GM12878 (cell line): ENCODE results near the gene NR6A1. TPM values are rescaled to one million over a fixed set of nuclear protein-coding genes. Genes with fewer than 3 reads are reported as not detected.

ENCODE experiments used
- ATAC-seq: fragments of 200-7000 bp; cut with Tn5 transposase; 3 replicates; pipeline ENCODE4 v1.9.1; 2020; ENCODE audit warnings: mild to moderate bottlenecking, moderate library complexity
- BruUV-seq: library from RNA; stranded (reverse); fragments of 400-500 nt; replicated peaks from 2 replicates; lab custom pipeline; 2021; lab: Mats Ljungman, UMichigan
- CTCF ChIA-PET: fragments of 300-600 bp; sonication (Branson Sonifier 250); formaldehyde crosslinking; extraction: SDS; loops from one replicate; lab custom pipeline; 2021; ENCODE audit warnings: inconsistent platforms; lab: Yijun Ruan, JAX
- POLR2A ChIA-PET: fragments of 350-600 bp; formaldehyde crosslinking; extraction: SDS; loops from one replicate; lab custom pipeline; 2021; ENCODE audit warnings: inconsistent platforms; lab: Charles Lee
- RAD21 ChIA-PET: fragments of 300-600 bp; sonication (Branson Sonifier 250); formaldehyde crosslinking; loops from one replicate; lab custom pipeline; 2023; ENCODE audit warnings: antibody characterized with exemption; ENCODE audit not compliant: unreplicated experiment; lab: Charles Lee
- SMC1A ChIA-PET: fragments of 300-600 bp; sonication (Branson Sonifier 250); formaldehyde crosslinking; loops from one replicate; lab custom pipeline; 2023; ENCODE audit not compliant: unreplicated experiment, uncharacterized antibody; lab: Charles Lee
- DNase-seq: peaks from one replicate; pipeline ENCODE4 v3.0.0-alpha.2; 2011; ENCODE audit warnings: low read depth, low spot score
- FAIRE-seq: peaks from 3 replicates; lab custom pipeline; 2011; peaks lifted over from hg19 to GRCh38; lab: Jason Lieb, UNC
- H2AFZ ChIP-seq: 2 replicates; pipeline ENCODE4 v1.6.0; 2011; ENCODE audit warnings: low read depth, low read length, control low read depth; ENCODE audit not compliant: control insufficient read depth
- H3K27ac ChIP-seq: 2 replicates; pipeline ENCODE4 v1.5.1; 2011; ENCODE audit warnings: control low read depth; ENCODE audit not compliant: control insufficient read depth, insufficient read depth
- H3K27me3 ChIP-seq, 2 experiments: replicated peaks in 1 of 2; 2 replicates each; pipeline versions ENCODE4 v1.6.0 to v1.6.1; 2011; ENCODE audit warnings: low read length in 1 of 2; ENCODE audit not compliant: control insufficient read depth in 2 of 2, insufficient read depth in 2 of 2
- H3K36me3 ChIP-seq, 2 experiments: 2 replicates each; pipeline ENCODE4 v1.5.1; 2011; ENCODE audit warnings: low read length in 1 of 2; ENCODE audit not compliant: control insufficient read depth in 2 of 2, insufficient read depth in 2 of 2
- H3K4me1 ChIP-seq: 2 replicates; pipeline ENCODE4 v1.6.1; 2011; ENCODE audit warnings: mild to moderate bottlenecking, low read length, moderate library complexity, mixed read lengths; ENCODE audit not compliant: control insufficient read depth, insufficient read depth
- H3K4me2 ChIP-seq: 2 replicates; pipeline ENCODE4 v1.6.0; 2011; ENCODE audit warnings: control low read depth; ENCODE audit not compliant: control insufficient read depth, insufficient read depth
- H3K4me3 ChIP-seq: fragments of 200-600 bp; sonication (generic); 2 replicates; pipeline ENCODE4 v1.5.1; 2016
- H3K79me2 ChIP-seq: 2 replicates; pipeline ENCODE4 v1.6.0; 2011; ENCODE audit warnings: low read length; ENCODE audit not compliant: control insufficient read depth, insufficient read depth
- H3K9ac ChIP-seq: 2 replicates; pipeline ENCODE4 v1.8.0; 2011; ENCODE audit warnings: low read length, control low read depth, mixed read lengths; ENCODE audit not compliant: control insufficient read depth, insufficient read depth
- H3K9me3 ChIP-seq: replicated peaks from 3 replicates; pipeline ENCODE4 v1.5.1; 2011; ENCODE audit warnings: mild to moderate bottlenecking, low read length; ENCODE audit not compliant: control insufficient read depth, insufficient read depth
- H4K20me1 ChIP-seq: 2 replicates; pipeline ENCODE4 v1.6.0; 2011; ENCODE audit not compliant: control insufficient read depth, insufficient read depth
- ATF7 ChIP-seq: fragments of 450-650 bp; IDR thresholded peaks from 2 replicates; pipeline ENCODE4 v1.6.1; 2016; ENCODE audit warnings: low read depth, mild to moderate bottlenecking
- CHD2 ChIP-seq: IDR thresholded peaks from 2 replicates; pipeline ENCODE4 v1.6.1; 2011; ENCODE audit warnings: low read depth, low read length, improper control_type of control experiment, borderline replicate concordance
- IRF4 ChIP-seq: IDR thresholded peaks from 2 replicates; pipeline ENCODE4 v1.6.1; 2011; ENCODE audit warnings: low read depth, low read length
- POLR2AphosphoS2 ChIP-seq: IDR thresholded peaks from 2 replicates; pipeline ENCODE4 v1.6.1; 2011; ENCODE audit warnings: low read depth, mild to moderate bottlenecking, low read length, improper control_type of control experiment, moderate library complexity
- RUNX3 ChIP-seq: IDR thresholded peaks from 2 replicates; pipeline ENCODE4 v1.6.1; 2012; ENCODE audit warnings: low read length, inconsistent platforms
- SPI1 ChIP-seq: IDR thresholded peaks from 2 replicates; pipeline ENCODE4 v1.6.1; 2011; ENCODE audit warnings: low read depth, mild to moderate bottlenecking, low read length, moderate library complexity, borderline replicate concordance; ENCODE audit not compliant: insufficient read depth
- ZNF384 ChIP-seq: IDR thresholded peaks from 2 replicates; pipeline ENCODE4 v1.6.1; 2012; ENCODE audit warnings: low read depth, mild to moderate bottlenecking, low read length, improper control_type of control experiment, borderline replicate concordance
- WGBS: methylation state at CpG from one replicate; pipeline ENCODE4 v1.1.6; 2016; ENCODE audit warnings: low lambda C conversion rate; ENCODE audit not compliant: insufficient replicate concordance, insufficient coverage; ENCODE audit errors: missing lambda C conversion rate; 5-methylcytosine and 5-hydroxymethylcytosine counted together
- in situ Hi-C: fragments of 300-500 bp; cut with MboI; formaldehyde crosslinking; loops from 9 replicates; pipeline ENCODE4 v1.14.3; 2018; ENCODE audit warnings: mixed read lengths
- intact Hi-C: fragments of 100-400 bp; cut with micrococcal nuclease; formaldehyde crosslinking; loops from one replicate; pipeline ENCODE4 v1.14.2; 2022; ENCODE audit not compliant: unreplicated experiment
- polyA plus RNA-seq, 11 experiments: library from polyadenylated mRNA; depleted of rRNA in 4 of 11; unstranded in 6 of 11; stranded (reverse) in 5 of 11; fragments of >200 nt; fragmentation: Nextera tagmentation in 4 of 11; fragmentation: Illumina TruSeq in 1 of 11; extraction: Ambion mirVana in 4 of 11; extraction: Trizol in 1 of 11; gene quantifications; 1 replicate in 1 of 11; 2 replicates in 10 of 11; pipeline versions ENCODE4 v1.2.1 to v1.2.3, GENCODE V29; 2011 to 2016; ENCODE audit warnings: inconsistent platforms in 2 of 11, missing spikeins in 2 of 11, low read depth in 1 of 11
- total RNA-seq, 4 experiments: library from RNA; depleted of rRNA in 3 of 4; stranded (reverse); fragments of >200 nt in 3 of 4; fragmentation: Illumina TruSeq in 1 of 4; extraction: Trizol in 1 of 4; gene quantifications; 2 replicates each; pipeline versions ENCODE4 v1.2.1 to v1.2.3, GENCODE V29; 2013 to 2021

The NR6A1 gene
- total and polyA plus RNA-seq, 10 of the 15 experiments (the other 5 are each of a cell fraction or from before 2014, with no cell fraction given): 1.2 to 9.2 (median 4.6) TPM

DNA sequence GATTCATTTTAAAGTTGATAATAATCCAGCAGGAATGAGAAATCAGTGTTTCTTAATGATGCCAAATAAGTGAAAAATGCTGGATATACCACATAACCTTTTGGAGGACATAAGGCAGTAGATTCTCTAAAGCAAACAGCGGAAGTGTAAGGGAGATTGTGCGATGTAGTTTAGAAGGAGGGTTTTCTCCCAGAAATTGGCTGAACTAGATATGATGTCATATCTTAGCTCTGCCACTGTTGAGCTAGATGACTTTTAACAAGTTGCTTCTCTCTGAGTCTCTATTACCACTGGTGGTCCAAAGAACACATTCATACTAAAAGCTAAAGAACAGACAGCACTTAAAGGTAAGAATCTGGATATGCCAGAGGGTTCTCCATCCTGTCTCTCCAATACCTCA is 107.0 kb downstream of the NR6A1 start:
- FAIRE-seq (no peak), ATAC-seq (no peak), DNase-seq (no peak)
- Histone ChIP-seq H3K4me3 (no peak overlapping the region), H3K79me2 (peaks cover 74% of the 10 kb centered on the region), H2AFZ (no peak overlapping the region), H3K9me3 (no peaks in the 10 kb centered on the region; the same call in 2 of the 3 replicates), H3K4me1 (no peaks in the 10 kb centered on the region), H3K36me3 (peaks cover 0 to 2% of the 10 kb centered on the region in 2 experiments; a peak in 1 of 4 replicates), H3K27ac (no peak overlapping the region), H4K20me1 (no peaks in the 10 kb centered on the region), H3K27me3 (no peaks in the 10 kb centered on the region), H3K9ac (no peak overlapping the region), H3K4me2 (no peak overlapping the region; the same call in 1 of the 2 replicates)
- ChIA-PET POLR2A (interaction anchor here (0.7 to 1.9 kb wide), 3 partner anchors 9 to 202 kb away, joined by 3 to 17 read pairs (median 4); no protein-coding TSS in a partner anchor), CTCF (interaction anchor here (0.8 to 2.3 kb wide), 8 partner anchors 10 to 128 kb away, joined by 3 to 15 read pairs (median 4); no protein-coding TSS in a partner anchor), RAD21 (interaction anchor here (0.8 to 2.0 kb wide), 5 partner anchors 10 to 724 kb away, joined by 3 to 11 read pairs (median 3); no protein-coding TSS in a partner anchor), SMC1A (interaction anchor here (0.9 to 2.2 kb wide), 13 partner anchors 9 to 103 kb away, joined by 4 to 18 read pairs (median 7); no protein-coding TSS in a partner anchor)
- in situ Hi-C loops (no loop called here), intact Hi-C loops (no loop called here)
- TF ChIP-seq IRF4: no peak
- TF ChIP-seq ATF7: peak; percentile 52; the same call in 1 of the 2 replicates
- WGBS: 100% methylated on average over 2 of the region's 2 CpGs
- BruUV-seq: no TSS peak

DNA sequence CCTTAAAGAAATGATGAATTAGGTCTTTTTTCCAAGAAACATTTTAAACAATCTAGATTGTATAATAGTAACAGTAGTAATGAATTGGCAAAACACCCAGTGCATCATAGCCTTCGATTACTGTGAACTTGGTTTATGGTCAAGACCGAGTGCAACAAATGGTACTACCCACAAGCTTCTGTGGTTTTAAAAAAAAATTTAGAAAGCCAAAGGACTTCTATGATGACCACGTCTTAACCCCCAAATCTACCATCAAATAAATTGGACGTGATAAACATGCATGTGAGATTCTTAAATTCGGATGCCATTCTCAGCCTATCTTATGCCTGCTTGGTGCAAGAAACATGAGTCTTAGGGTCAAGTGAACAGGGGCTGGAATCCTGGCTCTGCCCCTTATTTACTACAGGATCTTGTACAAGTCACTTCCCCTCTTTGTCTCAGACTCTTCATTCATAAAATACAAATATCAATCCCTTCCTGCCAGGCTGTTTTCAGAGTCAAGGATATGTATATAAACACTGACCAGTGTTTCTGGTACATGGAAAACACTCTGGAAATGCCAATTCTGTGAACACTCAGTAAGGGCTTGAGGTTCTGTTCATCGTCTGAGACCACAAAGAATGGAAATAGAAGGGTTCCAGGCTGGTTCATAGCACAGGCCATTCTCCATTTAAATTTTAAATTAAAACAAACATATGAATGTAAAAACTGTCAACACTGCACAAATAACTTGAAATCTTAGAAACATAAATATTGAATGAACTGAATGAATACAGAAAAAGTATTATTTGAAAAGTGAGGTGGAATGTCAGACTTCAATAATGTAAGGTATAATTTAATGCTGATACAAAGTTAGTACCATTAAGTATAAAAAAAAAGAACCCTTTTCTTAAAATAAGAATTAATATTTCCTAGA is 107.8 kb downstream of the NR6A1 start:
- no TSS peak for BruUV-seq
- RAD21 ChIA-PET: interaction anchor here (1.0 to 7.1 kb wide), 6 partner anchors 10 to 106 kb away, joined by 3 to 172 read pairs (median 40); no protein-coding TSS in a partner anchor
- POLR2A ChIA-PET: interaction anchor here (0.7 to 6.8 kb wide), 5 partner anchors 16 to 107 kb away, joined by 3 to 146 read pairs (median 3); no protein-coding TSS in a partner anchor
- in situ Hi-C loops (no loop called here), intact Hi-C loops (no loop called here)
- Histone ChIP-seq H3K79me2 (peaks cover 80% of the 10 kb centered on the region), H3K4me3 (peak overlapping the region; percentile 16; the same call in 1 of the 2 replicates), H3K36me3 (peaks cover 0 to 2% of the 10 kb centered on the region in 2 experiments; a peak in 1 of 4 replicates), H2AFZ (no peak overlapping the region), H3K4me1 (no peaks in the 10 kb centered on the region), H4K20me1 (no peaks in the 10 kb centered on the region), H3K9me3 (no peaks in the 10 kb centered on the region; the same call in 2 of the 3 replicates), H3K4me2 (peak overlapping the region; percentile 28; the same call in 1 of the 2 replicates), H3K27me3 (no peaks in the 10 kb centered on the region), H3K9ac (no peak overlapping the region; the same call in 1 of the 2 replicates), H3K27ac (no peak overlapping the region)
- CTCF ChIA-PET: interaction anchor here (1.0 to 7.0 kb wide), 8 partner anchors 10 to 101 kb away, joined by 3 to 95 read pairs (median 12); no protein-coding TSS in a partner anchor
- WGBS: 72% methylated on average over 6 of the region's 6 CpGs
- ATAC-seq: no peak
- TF ChIP-seq SPI1 (peak; percentile 38; the same call in 1 of the 2 replicates), RUNX3 (0 out of 2 replicates have a peak, but pooled peaks have one; percentile 10), CHD2 (no peak), ZNF384 (peak; percentile 39; the same call in 1 of the 2 replicates), POLR2AphosphoS2 (no peak)
- FAIRE-seq: no peak
- SMC1A ChIA-PET: interaction anchor here (0.7 to 7.1 kb wide), 13 partner anchors 8 to 106 kb away, joined by 3 to 160 read pairs (median 5); no protein-coding TSS in a partner anchor
- no peak for DNase-seq
